Endothelial cell of umbilical vein (primary cell): ENCODE data around the gene MYOD1. TPM values are rescaled to one million over a fixed set of nuclear protein-coding genes. Genes with fewer than 3 reads are reported as not detected.

Experiments
- BruUV-seq: library from RNA; stranded (reverse); fragments of 400-500 nt; replicated peaks from 2 replicates; lab custom pipeline; 2021; lab: Mats Ljungman, UMichigan
- CTCF ChIA-PET: fragments of 300-600, 350-600 bp; sonication (Branson Sonifier 250); formaldehyde crosslinking; loops from one replicate; lab custom pipeline; 2021; ENCODE audit warnings: antibody characterized with exemption, inconsistent platforms; lab: Charles Lee
- POLR2A ChIA-PET: fragments of 300-600, 350-600 bp; sonication (Branson Sonifier 250); formaldehyde crosslinking; loops from one replicate; lab custom pipeline; 2021; ENCODE audit warnings: antibody characterized with exemption, inconsistent platforms; lab: Charles Lee
- DNase-seq: peaks from one replicate; pipeline ENCODE4 v3.0.0-alpha.2; 2011; ENCODE audit warnings: low read depth, low spot score
- FAIRE-seq: peaks from 2 replicates; lab custom pipeline; 2011; peaks lifted over from hg19 to GRCh38; lab: Jason Lieb, UNC
- H2AFZ ChIP-seq: 2 replicates; pipeline ENCODE4 v1.6.0; 2012; ENCODE audit warnings: low read depth, low read length, control low read depth, inconsistent platforms
- H3K27ac ChIP-seq: 2 replicates; pipeline ENCODE4 v1.5.1; 2011; ENCODE audit warnings: low read depth, mild to moderate bottlenecking, control low read depth, low read length, moderate library complexity; ENCODE audit not compliant: insufficient read depth
- H3K27me3 ChIP-seq, 2 experiments: 2 replicates each; pipeline versions ENCODE4 v1.6.0 to v1.6.1; 2011; ENCODE audit warnings: low read length in 2 of 2, mixed read lengths in 1 of 2; ENCODE audit not compliant: control insufficient read depth in 2 of 2, insufficient read depth in 2 of 2
- H3K36me3 ChIP-seq, 2 experiments: 2 replicates in 1 of 2; 3 replicates in 1 of 2; pipeline ENCODE4 v1.5.1; 2011; ENCODE audit warnings: low read length in 2 of 2, mild to moderate bottlenecking in 1 of 2, moderate library complexity in 1 of 2; ENCODE audit not compliant: control insufficient read depth in 2 of 2, insufficient read depth in 2 of 2; ENCODE audit errors: extremely low read depth in 1 of 2
- H3K4me1 ChIP-seq: 3 replicates; pipeline ENCODE4 v1.5.1; 2011; ENCODE audit warnings: mild to moderate bottlenecking, low read length; ENCODE audit not compliant: control insufficient read depth, insufficient read depth; ENCODE audit errors: extremely low read depth
- H3K4me2 ChIP-seq: 2 replicates; pipeline ENCODE4 v1.6.1; 2011; ENCODE audit warnings: low read length, control low read depth, mixed read lengths; ENCODE audit not compliant: insufficient read depth
- H3K4me3 ChIP-seq, 3 experiments: fragments of 200-600 bp in 1 of 3; sonication (generic), shearing (Covaris generic) in 1 of 3; replicated peaks in 1 of 3; 2 replicates each; pipeline ENCODE4 v1.5.1; 2011 to 2016; ENCODE audit warnings: control low read depth in 3 of 3, low read length in 3 of 3, mild to moderate bottlenecking in 2 of 3, inconsistent platforms in 1 of 3, low read depth in 1 of 3, moderate library complexity in 1 of 3; ENCODE audit not compliant: insufficient read depth in 1 of 3
- H3K79me2 ChIP-seq: 2 replicates; pipeline ENCODE4 v1.6.0; 2012; ENCODE audit warnings: low read length, inconsistent platforms; ENCODE audit not compliant: control insufficient read depth, insufficient read depth
- H3K9ac ChIP-seq: replicated peaks from 2 replicates; pipeline ENCODE3; 2011; ENCODE audit warnings: low read length, control low read depth; ENCODE audit not compliant: insufficient read depth; ENCODE audit errors: extremely low read depth
- H3K9me1 ChIP-seq: replicated peaks from 3 replicates; pipeline ENCODE4 v1.6.0; 2011; ENCODE audit warnings: mild to moderate bottlenecking, low read length; ENCODE audit not compliant: control insufficient read depth, insufficient read depth; ENCODE audit errors: extremely low read depth
- H3K9me3 ChIP-seq: replicated peaks from 2 replicates; pipeline ENCODE4 v1.5.1; 2012; ENCODE audit warnings: low read length, inconsistent platforms; ENCODE audit not compliant: control insufficient read depth, insufficient read depth
- H4K20me1 ChIP-seq: replicated peaks from 2 replicates; pipeline ENCODE3; 2011; ENCODE audit warnings: mild to moderate bottlenecking, low read length; ENCODE audit not compliant: control insufficient read depth, insufficient read depth; ENCODE audit errors: extremely low read depth
- EZH2 ChIP-seq: IDR thresholded peaks from 2 replicates; pipeline ENCODE4 v1.6.1; 2012; ENCODE audit warnings: borderline replicate concordance, low read depth, mild to moderate bottlenecking, moderate library complexity, low read length, inconsistent platforms; ENCODE audit not compliant: severe bottlenecking
- FOS ChIP-seq: IDR thresholded peaks from 2 replicates; pipeline ENCODE4 v1.6.1; 2011; ENCODE audit warnings: mild to moderate bottlenecking, low read length, moderate library complexity, borderline replicate concordance; ENCODE audit not compliant: insufficient read depth
- GATA2 ChIP-seq: IDR thresholded peaks from 2 replicates; pipeline ENCODE4 v1.7.0; 2011; ENCODE audit warnings: low read depth, mild to moderate bottlenecking, moderate library complexity, mixed read lengths, low read length; ENCODE audit not compliant: insufficient read length, insufficient read depth
- MYC ChIP-seq: IDR thresholded peaks from one replicate; pipeline ENCODE4 v1.6.1; 2011; ENCODE audit warnings: mild to moderate bottlenecking, low read depth, low read length
- POLR2A ChIP-seq: IDR thresholded peaks from 2 replicates; pipeline ENCODE4 v1.6.1; 2012; ENCODE audit warnings: low read depth, mild to moderate bottlenecking, control low read depth, low read length
- dilution Hi-C: fragments of 300-500 bp; cut with MboI; formaldehyde crosslinking; loops from one replicate; pipeline ENCODE4 v1.15.0; 2019; ENCODE audit warnings: low sequenced_read_pairs; ENCODE audit not compliant: extremely low pct_ligation_motif_present
- intact Hi-C: fragments of 100-400 bp; cut with micrococcal nuclease; formaldehyde crosslinking; loops from one replicate; pipeline ENCODE4 v1.10.0; 2022
- polyA plus RNA-seq, 4 experiments: library from polyadenylated mRNA; depleted of rRNA in 3 of 4; stranded (reverse) in 3 of 4; unstranded in 1 of 4; fragments of >200 nt; gene quantifications; 2 replicates each; pipeline versions ENCODE4 v1.2.1 to v1.2.3, GENCODE V29; 2011 to 2012; ENCODE audit warnings: missing spikeins in 1 of 4
- total RNA-seq: library from RNA; stranded (reverse); gene quantifications from 2 replicates; pipeline ENCODE4 v1.2.3, GENCODE V29; 2021
- TF ChIP-seq, protein P1 (sequence below), 2 donors: IDR thresholded peaks; 1 replicate in 1 of 2; 2 replicates in 1 of 2; pipeline ENCODE4 v1.5.1; 2011; ENCODE audit warnings: low read length in 2 of 2, mild to moderate bottlenecking in 2 of 2, moderate library complexity in 2 of 2, control low read depth in 1 of 2, inconsistent platforms in 1 of 2, low read depth in 1 of 2; ENCODE audit not compliant: insufficient read depth in 1 of 2; ENCODE audit errors: extremely low read depth in 1 of 2

The MYOD1 gene
- total and polyA plus RNA-seq, 2 donors (not counting 3 experiments of a cell fraction or from before 2014, with no cell fraction given): not detected

- H3K9me3 ChIP-seq: no peaks in the 10 kb centered on the region
- dilution Hi-C loops: no loop called here
- no peaks in the 10 kb centered on the region for H3K36me3 ChIP-seq
- ChIA-PET CTCF (interaction anchor here (0.9 to 7.5 kb wide), 5 partner anchors 16 to 296 kb away, joined by 3 to 593 read pairs (median 4); no protein-coding TSS in a partner anchor), POLR2A (no interaction called here)
- no peak overlapping the region for H3K4me3 ChIP-seq
- no peaks in the 10 kb centered on the region for H3K9me1 ChIP-seq
- H3K9ac ChIP-seq: no peak overlapping the region
- no peak for FAIRE-seq
- TF ChIP-seq GATA2: no peak
- TF ChIP-seq EZH2: peak; percentile 74
- no peak for TF ChIP-seq FOS
- TF ChIP-seq POLR2A: no peak
- TF ChIP-seq, protein P1, sequence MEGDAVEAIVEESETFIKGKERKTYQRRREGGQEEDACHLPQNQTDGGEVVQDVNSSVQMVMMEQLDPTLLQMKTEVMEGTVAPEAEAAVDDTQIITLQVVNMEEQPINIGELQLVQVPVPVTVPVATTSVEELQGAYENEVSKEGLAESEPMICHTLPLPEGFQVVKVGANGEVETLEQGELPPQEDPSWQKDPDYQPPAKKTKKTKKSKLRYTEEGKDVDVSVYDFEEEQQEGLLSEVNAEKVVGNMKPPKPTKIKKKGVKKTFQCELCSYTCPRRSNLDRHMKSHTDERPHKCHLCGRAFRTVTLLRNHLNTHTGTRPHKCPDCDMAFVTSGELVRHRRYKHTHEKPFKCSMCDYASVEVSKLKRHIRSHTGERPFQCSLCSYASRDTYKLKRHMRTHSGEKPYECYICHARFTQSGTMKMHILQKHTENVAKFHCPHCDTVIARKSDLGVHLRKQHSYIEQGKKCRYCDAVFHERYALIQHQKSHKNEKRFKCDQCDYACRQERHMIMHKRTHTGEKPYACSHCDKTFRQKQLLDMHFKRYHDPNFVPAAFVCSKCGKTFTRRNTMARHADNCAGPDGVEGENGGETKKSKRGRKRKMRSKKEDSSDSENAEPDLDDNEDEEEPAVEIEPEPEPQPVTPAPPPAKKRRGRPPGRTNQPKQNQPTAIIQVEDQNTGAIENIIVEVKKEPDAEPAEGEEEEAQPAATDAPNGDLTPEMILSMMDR (IDR thresholded peaks at IDR 0.05; ENCODE audit: extremely low read depth in 1 of 2, insufficient read depth in 1 of 2, low read depth in 1 of 2, low read length in 2 of 2): peak; percentile 22 to 41
- no peak for TF ChIP-seq MYC
- no peak overlapping the region for H2AFZ ChIP-seq
- peaks cover 55 to 58% of the 10 kb centered on the region in 2 experiments for H3K27me3 ChIP-seq
- no TSS peak for BruUV-seq
- H3K4me1 ChIP-seq: peaks cover 7% of the 10 kb centered on the region
- no peak for DNase-seq
- no peaks in the 10 kb centered on the region for H3K79me2 ChIP-seq
- no peak overlapping the region for H3K27ac ChIP-seq
- H3K4me2 ChIP-seq: no peak overlapping the region
- H4K20me1 ChIP-seq: no peaks in the 10 kb centered on the region
- intact Hi-C loops: loop anchor here (5.0 to 10.0 kb wide), 2 partner anchors 244 to 369 kb away; partner anchors contain the start of gene SAAL1
Measured at GRCh38 chr11:17735818-17736578, 16.6 kb downstream of the MYOD1 start.
